Endometrial microvascular endothelial cells (primary cell): ENCODE results near the gene AQP3. TPM values are rescaled to one million over a fixed set of nuclear protein-coding genes. Genes with fewer than 3 reads are reported as not detected.
"Not testable (repeated sequence)": the region's sequence is repeated elsewhere in the genome, so short reads cannot be mapped to it uniquely, and the experiment has no call there.

Experiments used
- in situ Hi-C: cut with HindIII; loops from 2 replicates; pipeline ENCODE4 v1.10.0; 2017; ENCODE audit warnings: low sequenced_read_pairs, low pct_unique_long_range_greater_than_20kb; ENCODE audit errors: inconsistent ontology term
- total RNA-seq: library from RNA; depleted of rRNA; stranded (reverse); fragments of >200 nt; gene quantifications from one replicate; pipeline ENCODE4 v1.2.3, GENCODE V29; 2015; ENCODE audit errors: inconsistent ontology term

The AQP3 gene
- total RNA-seq, 1 donor from 2014 or later: 1.1 TPM

- in situ Hi-C loops: no loop called here
Observed at GRCh38 chr9:33429256-33429985, 18.0 kb downstream of the AQP3 start.

GRCh38 chr9:33426843-33427293 is 20.5 kb downstream of the AQP3 start:
- in situ Hi-C loops: no loop called here

GRCh38 chr9:33425128-33425533 is 22.3 kb downstream of the AQP3 start:
- in situ Hi-C loops: no loop called here

GRCh38 chr9:33424492-33424891 is 22.9 kb downstream of the AQP3 start:
- in situ Hi-C loops: not testable (repeated sequence)

- in situ Hi-C loops: not testable (repeated sequence)
Observed at GRCh38 chr9:33424043-33424442, 23.4 kb downstream of the AQP3 start.

- in situ Hi-C loops: no loop called here
Observed at GRCh38 chr9:33419708-33420303, 27.6 kb downstream of the AQP3 start.

GRCh38 chr9:33418090-33418489 is 29.3 kb downstream of the AQP3 start:
- in situ Hi-C loops: no loop called here

- in situ Hi-C loops: no loop called here
Observed at GRCh38 chr9:33416996-33417395, 30.4 kb downstream of the AQP3 start.

GRCh38 chr9:33415501-33416038 is 31.8 kb downstream of the AQP3 start:
- in situ Hi-C loops: no loop called here

- in situ Hi-C loops: no loop called here
Observed at GRCh38 chr9:33414889-33415500, 32.4 kb downstream of the AQP3 start.

GRCh38 chr9:33414268-33414667 is 33.1 kb downstream of the AQP3 start:
- in situ Hi-C loops: no loop called here

GRCh38 chr9:33408087-33408486 is 39.3 kb downstream of the AQP3 start:
- in situ Hi-C loops: no loop called here

GRCh38 chr9:33407061-33407460 is 40.3 kb downstream of the AQP3 start:
- in situ Hi-C loops: no loop called here

- in situ Hi-C loops: no loop called here
Observed at GRCh38 chr9:33404788-33405362, 42.5 kb downstream of the AQP3 start.

- in situ Hi-C loops: no loop called here
Observed at GRCh38 chr9:33403941-33404787, 43.2 kb downstream of the AQP3 start.

GRCh38 chr9:33402371-33402770 is 45.0 kb downstream of the AQP3 start, which contains the start of gene AQP7:
TSS of gene AQP7 (minus strand) at chr9:33402568. CDS start at chr9:33401262, 1,306 bp downstream.
- in situ Hi-C loops: not testable (repeated sequence)

- in situ Hi-C loops: not testable (repeated sequence)
Observed at GRCh38 chr9:33401809-33402208, 45.6 kb downstream of the AQP3 start.

- in situ Hi-C loops: not testable (repeated sequence)
Observed at GRCh38 chr9:33399047-33399446, 48.3 kb downstream of the AQP3 start.

GRCh38 chr9:33397801-33398200 is 49.6 kb downstream of the AQP3 start:
- in situ Hi-C loops: not testable (repeated sequence)
